Measurements from ENCODE around the gene ARPC2.
"Not testable (repeated sequence)": the region's sequence is repeated elsewhere in the genome, so short reads cannot be mapped to it uniquely, and the experiment has no call there.

The ARPC2 gene

GRCh38 chr2:218271865-218272530 is 55.0 kb downstream of the ARPC2 start:
- no peak for DNase-seq

- peak; percentile 82 for DNase-seq
Measured at GRCh38 chr2:218272531-218273212, 55.7 kb downstream of the ARPC2 start.

GRCh38 chr2:218273214-218273907 is 56.4 kb downstream of the ARPC2 start:
- not testable (repeated sequence) for DNase-seq

- no peak for DNase-seq
Measured at GRCh38 chr2:218273908-218274249, 56.9 kb downstream of the ARPC2 start.

GRCh38 chr2:218274586-218274985 is 57.6 kb downstream of the ARPC2 start:
- DNase-seq, result no peak

- no peak for DNase-seq
Measured at GRCh38 chr2:218275371-218276072, 58.5 kb downstream of the ARPC2 start.

- DNase-seq, result no peak
Measured at GRCh38 chr2:218276986-218277755, 60.2 kb downstream of the ARPC2 start.

- DNase-seq, result no peak
Measured at GRCh38 chr2:218277921-218278320, 60.9 kb downstream of the ARPC2 start.

- DNase-seq, result no peak
Measured at GRCh38 chr2:218278531-218279360, 61.8 kb downstream of the ARPC2 start.

- DNase-seq, result no peak
Measured at GRCh38 chr2:218280260-218280870, 63.4 kb downstream of the ARPC2 start.

- no peak for DNase-seq
Measured at GRCh38 chr2:218281449-218281848, 64.5 kb downstream of the ARPC2 start.

GRCh38 chr2:218282173-218282991 is 65.4 kb downstream of the ARPC2 start:
- DNase-seq, result no peak

- DNase-seq, result peak; percentile 77
Measured at GRCh38 chr2:218284106-218284811, 67.3 kb downstream of the ARPC2 start.

- DNase-seq, result no peak
Measured at GRCh38 chr2:218285604-218286003, 68.6 kb downstream of the ARPC2 start.

- DNase-seq, result peak; percentile 86
Measured at GRCh38 chr2:218286570-218287459, 69.8 kb downstream of the ARPC2 start.

- no peak for DNase-seq
Measured at GRCh38 chr2:218289639-218290315, 72.8 kb downstream of the ARPC2 start.

- DNase-seq, result peak; percentile 61
Measured at GRCh38 chr2:218290316-218291261, 73.6 kb downstream of the ARPC2 start.
